Uterus (tissue), 4 donors: ENCODE data around the gene CNTNAP5. TPM values are rescaled to one million over a fixed set of nuclear protein-coding genes. Genes with fewer than 3 reads are reported as not detected.

Experiments
- DNase-seq, 2 donors: peaks; one replicate each; pipeline ENCODE4 v3.0.0-alpha.2; 2019 to 2020
- H3K27ac ChIP-seq, 2 donors: fragments of 200-600 bp; sonication (generic); 1 replicate in 1 of 2; 2 replicates in 1 of 2; pipeline ENCODE4 v1.5.1; 2016 to 2018
- H3K27me3 ChIP-seq, 2 donors: fragments of 200-600 bp; sonication (generic); one replicate each; pipeline ENCODE4 v1.5.1; 2018 to 2019; ENCODE audit warnings: control low read depth in 1 of 2
- H3K36me3 ChIP-seq, 2 donors: fragments of 200-600 bp; sonication (generic); one replicate each; pipeline ENCODE4 v1.5.1; 2019; ENCODE audit warnings: control low read depth in 1 of 2
- H3K4me1 ChIP-seq, 2 donors: fragments of 200-600 bp; sonication (generic); one replicate each; pipeline ENCODE4 v1.5.1; 2018 to 2019; ENCODE audit warnings: control low read depth in 1 of 2
- H3K4me3 ChIP-seq, 2 donors: fragments of 200-600 bp; sonication (generic); 1 replicate in 1 of 2; 2 replicates in 1 of 2; pipeline ENCODE4 v1.5.1; 2018 to 2019; ENCODE audit warnings: mild to moderate bottlenecking in 1 of 2
- H3K9me3 ChIP-seq, 2 donors: fragments of 200-600 bp; sonication (generic); one replicate each; pipeline ENCODE4 v1.5.1; 2019; ENCODE audit warnings: control low read depth in 1 of 2
- POLR2A ChIP-seq, 2 donors: fragments of 450-650 bp; IDR thresholded peaks; one replicate each; pipeline ENCODE4 v1.6.1; 2016; ENCODE audit warnings: antibody characterized with exemption in 2 of 2, mild to moderate bottlenecking in 1 of 2, moderate library complexity in 1 of 2
- intact Hi-C: fragments of 100-400 bp; cut with DNase I; formaldehyde crosslinking; loops from one replicate; pipeline ENCODE4 v1.15.1; 2023; ENCODE audit warnings: low total_unique reads
- total RNA-seq, 4 donors: library from RNA; depleted of rRNA in 3 of 4; stranded (reverse); fragments of >200 nt in 3 of 4; gene quantifications; one replicate each; pipeline versions ENCODE4 v1.1.0 to v1.2.4, GENCODE V29; 2014 to 2023
- TF ChIP-seq, protein P1 (sequence below), 4 experiments: fragments of 200-600 bp in 2 of 4; fragments of 450-650 bp in 2 of 4; sonication (generic) in 2 of 4; IDR thresholded peaks; one replicate each; pipeline ENCODE4 v1.5.1; 2016 to 2019; ENCODE audit warnings: antibody characterized with exemption in 4 of 4, mild to moderate bottlenecking in 2 of 4, moderate library complexity in 1 of 4
- donor health status: DM: yes; HTN: yes; CAD: no.

The CNTNAP5 gene
- total RNA-seq, 4 donors from 2014 or later: 1.4 TPM; not detected in 3

DNA sequence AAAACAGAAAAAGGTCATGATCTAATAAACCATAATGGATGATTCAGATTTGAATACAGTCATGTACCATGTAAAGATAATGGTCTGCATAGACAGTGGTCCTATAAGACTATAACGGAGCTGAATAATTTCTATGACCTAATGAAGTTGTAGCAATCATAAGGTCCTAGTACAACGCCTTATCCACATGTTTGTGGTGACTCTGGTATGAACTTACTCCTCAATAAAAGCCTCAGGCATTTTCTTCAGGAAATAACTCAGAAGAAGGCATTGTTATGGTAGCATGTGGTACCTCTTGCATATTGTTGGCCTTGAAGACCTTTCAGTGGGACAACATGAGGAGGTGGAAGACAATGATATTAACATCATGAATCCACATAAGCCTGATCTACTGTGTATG is 883.3 kb downstream of the CNTNAP5 start:
- Histone ChIP-seq H3K9me3 (no peaks in the 10 kb centered on the region), H3K36me3 (no peaks in the 10 kb centered on the region), H3K27me3 (no peaks in the 10 kb centered on the region), H3K4me3 (no peak overlapping the region), H3K27ac (no peak overlapping the region), H3K4me1 (no peaks in the 10 kb centered on the region)
- no peak for TF ChIP-seq POLR2A (IDR thresholded peaks at IDR 0.05)
- intact Hi-C loops: no loop called here
- no peak for DNase-seq

DNA sequence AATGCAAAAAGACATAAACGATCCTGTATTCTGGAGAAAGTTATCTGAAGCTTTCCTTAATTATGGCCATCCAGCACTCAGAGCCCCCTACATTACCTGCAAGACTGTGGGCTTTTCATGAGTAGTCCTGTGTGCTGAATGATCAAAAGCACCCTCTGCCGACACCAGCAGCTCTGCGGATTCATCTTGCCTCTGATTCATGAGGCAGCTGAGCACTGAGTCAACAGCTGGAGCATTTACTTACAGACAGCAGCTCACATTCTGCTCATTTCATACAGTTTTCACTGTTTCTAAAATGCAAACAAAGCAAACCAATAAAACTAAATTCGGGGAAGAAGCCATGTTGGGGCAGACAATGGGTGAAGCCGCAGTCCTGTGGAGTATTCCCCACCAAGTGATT is 886.5 kb downstream of the CNTNAP5 start:
- Histone ChIP-seq H3K4me3 (no peak overlapping the region), H3K36me3 (no peaks in the 10 kb centered on the region), H3K27me3 (no peaks in the 10 kb centered on the region), H3K4me1 (no peaks in the 10 kb centered on the region), H3K9me3 (no peaks in the 10 kb centered on the region), H3K27ac (no peak overlapping the region)
- no peak for TF ChIP-seq POLR2A (IDR thresholded peaks at IDR 0.05)
- TF ChIP-seq, protein P1, sequence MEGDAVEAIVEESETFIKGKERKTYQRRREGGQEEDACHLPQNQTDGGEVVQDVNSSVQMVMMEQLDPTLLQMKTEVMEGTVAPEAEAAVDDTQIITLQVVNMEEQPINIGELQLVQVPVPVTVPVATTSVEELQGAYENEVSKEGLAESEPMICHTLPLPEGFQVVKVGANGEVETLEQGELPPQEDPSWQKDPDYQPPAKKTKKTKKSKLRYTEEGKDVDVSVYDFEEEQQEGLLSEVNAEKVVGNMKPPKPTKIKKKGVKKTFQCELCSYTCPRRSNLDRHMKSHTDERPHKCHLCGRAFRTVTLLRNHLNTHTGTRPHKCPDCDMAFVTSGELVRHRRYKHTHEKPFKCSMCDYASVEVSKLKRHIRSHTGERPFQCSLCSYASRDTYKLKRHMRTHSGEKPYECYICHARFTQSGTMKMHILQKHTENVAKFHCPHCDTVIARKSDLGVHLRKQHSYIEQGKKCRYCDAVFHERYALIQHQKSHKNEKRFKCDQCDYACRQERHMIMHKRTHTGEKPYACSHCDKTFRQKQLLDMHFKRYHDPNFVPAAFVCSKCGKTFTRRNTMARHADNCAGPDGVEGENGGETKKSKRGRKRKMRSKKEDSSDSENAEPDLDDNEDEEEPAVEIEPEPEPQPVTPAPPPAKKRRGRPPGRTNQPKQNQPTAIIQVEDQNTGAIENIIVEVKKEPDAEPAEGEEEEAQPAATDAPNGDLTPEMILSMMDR (IDR thresholded peaks at IDR 0.05): no peak
- intact Hi-C loops: no loop called here
- DNase-seq: no peak

GRCh38 chr2:124913868-124914267 is 888.8 kb downstream of the CNTNAP5 start:
- Histone ChIP-seq H3K4me3 (no peak overlapping the region), H3K4me1 (no peaks in the 10 kb centered on the region), H3K27me3 (no peaks in the 10 kb centered on the region), H3K27ac (no peak overlapping the region), H3K9me3 (no peaks in the 10 kb centered on the region), H3K36me3 (no peaks in the 10 kb centered on the region)
- DNase-seq: no peak
- TF ChIP-seq, protein P1 (IDR thresholded peaks at IDR 0.05): no peak
- TF ChIP-seq POLR2A (IDR thresholded peaks at IDR 0.05): no peak
- intact Hi-C loops: no loop called here

GRCh38 chr2:124915567-124915966 is 890.5 kb downstream of the CNTNAP5 start:
- intact Hi-C loops: no loop called here
- TF ChIP-seq POLR2A (IDR thresholded peaks at IDR 0.05): no peak
- TF ChIP-seq, protein P1 (IDR thresholded peaks at IDR 0.05): no peak

GRCh38 chr2:124919296-124919695 is 894.2 kb downstream of the CNTNAP5 start:
- Histone ChIP-seq H3K4me3 (no peak overlapping the region), H3K27me3 (no peaks in the 10 kb centered on the region), H3K36me3 (no peaks in the 10 kb centered on the region), H3K9me3 (no peaks in the 10 kb centered on the region), H3K4me1 (no peaks in the 10 kb centered on the region), H3K27ac (no peak overlapping the region)
- intact Hi-C loops: no loop called here
- TF ChIP-seq POLR2A (IDR thresholded peaks at IDR 0.05): no peak
- TF ChIP-seq, protein P1 (IDR thresholded peaks at IDR 0.05): no peak
- no peak for DNase-seq

More at GRCh38 chr2:124915567-124915966, 890.5 kb downstream of the CNTNAP5 start:
- Histone ChIP-seq H3K4me3 (no peak overlapping the region), H3K9me3 (no peaks in the 10 kb centered on the region), H3K27me3 (no peaks in the 10 kb centered on the region), H3K4me1 (no peaks in the 10 kb centered on the region), H3K36me3 (no peaks in the 10 kb centered on the region), H3K27ac (no peak overlapping the region)
- no peak for DNase-seq

GRCh38 chr2:124920448-124920847 is 895.4 kb downstream of the CNTNAP5 start:
- Histone ChIP-seq H3K9me3 (no peaks in the 10 kb centered on the region), H3K4me3 (no peak overlapping the region), H3K27me3 (no peaks in the 10 kb centered on the region), H3K4me1 (no peaks in the 10 kb centered on the region), H3K27ac (no peak overlapping the region), H3K36me3 (no peaks in the 10 kb centered on the region)
- TF ChIP-seq, protein P1 (IDR thresholded peaks at IDR 0.05): no peak
- TF ChIP-seq POLR2A (IDR thresholded peaks at IDR 0.05): no peak
- DNase-seq: no peak
- intact Hi-C loops: no loop called here
